A549 (cell line): ENCODE data around the gene TMEM107. TPM values are rescaled to one million over a fixed set of nuclear protein-coding genes. Genes with fewer than 3 reads are reported as not detected.
"Not testable (repeated sequence)": the region's sequence is repeated elsewhere in the genome, so short reads cannot be mapped to it uniquely, and the experiment has no call there.

ENCODE experiments used
- ATAC-seq, 2 experiments: fragments of 200-7000 bp in 1 of 2; fragments of >200 bp in 1 of 2; cut with Nextera tagmentation in 1 of 2; cut with Tn5 transposase in 1 of 2; 3 replicates each; pipeline versions ENCODE4 v1.8.0 to v1.9.1; 2018 to 2020; ENCODE audit warnings: mild to moderate bottlenecking in 1 of 2, moderate library complexity in 1 of 2
- CTCF ChIA-PET: fragments of 300-600 bp; sonication (Branson Sonifier 250); formaldehyde crosslinking; extraction: SDS; loops from one replicate; lab custom pipeline; 2021; ENCODE audit warnings: antibody characterized with exemption, inconsistent platforms; lab: Yijun Ruan, JAX
- POLR2A ChIA-PET: fragments of 350-600 bp; formaldehyde crosslinking; extraction: SDS; loops from one replicate; lab custom pipeline; 2021; ENCODE audit warnings: antibody characterized with exemption, inconsistent platforms; lab: Yijun Ruan, JAX
- DNase-seq, 2 experiments: peaks; one replicate each; pipeline versions ENCODE4 v3.0.0 to v3.0.0-alpha.2; 2011 to 2016; ENCODE audit warnings: low read depth in 1 of 2, low spot score in 1 of 2
- FAIRE-seq: peaks from 2 replicates; lab custom pipeline; 2011; peaks lifted over from hg19 to GRCh38; lab: Jason Lieb, UNC
- H3K27ac ChIP-seq, 2 experiments: fragments of >200 bp; sonication (Bioruptor Twin); formaldehyde crosslinking; 3 replicates each; pipeline ENCODE4 v1.5.1; 2016 to 2017
- H3K4me1 ChIP-seq: fragments of >200 bp; sonication (Bioruptor Twin); formaldehyde crosslinking; 3 replicates; pipeline ENCODE4 v1.6.1; 2016
- H3K4me2 ChIP-seq: fragments of >200 bp; sonication (Bioruptor Twin); formaldehyde crosslinking; 3 replicates; pipeline ENCODE4 v1.6.1; 2016
- H3K4me3 ChIP-seq: fragments of >200 bp; sonication (Bioruptor Twin); formaldehyde crosslinking; 3 replicates; pipeline ENCODE4 v1.5.1; 2016
- H3K9me3 ChIP-seq: fragments of >200 bp; sonication (Bioruptor Twin); formaldehyde crosslinking; 3 replicates; pipeline ENCODE4 v1.6.1; 2016
- EHF ChIP-seq: fragments of 250-450 bp; sonication (Bioruptor Pico); IDR thresholded peaks from 2 replicates; pipeline ENCODE4 v1.5.0; 2020; ENCODE audit warnings: mild to moderate bottlenecking
- JUN ChIP-seq, 2 experiments: fragments of >200 bp; sonication (Bioruptor Twin); formaldehyde crosslinking; IDR thresholded peaks; 2 replicates in 1 of 2; 3 replicates in 1 of 2; pipeline ENCODE4 v1.6.1; 2016 to 2017
- KDM1A ChIP-seq: fragments of 200-600 bp; sonication (generic); IDR thresholded peaks from 2 replicates; pipeline ENCODE4 v1.6.1; 2016; ENCODE audit warnings: low read depth, mild to moderate bottlenecking
- MAFK ChIP-seq: fragments of 450-650 bp; IDR thresholded peaks from 2 replicates; pipeline ENCODE4 v1.6.1; 2014; ENCODE audit not compliant: partially characterized antibody
- MAZ ChIP-seq: fragments of 150-350 bp; IDR thresholded peaks from 2 replicates; pipeline ENCODE4 v1.6.1; 2014; ENCODE audit warnings: antibody characterized with exemption, low read depth, low read length, borderline replicate concordance
- NPAS2 ChIP-seq: fragments of 250-450 bp; sonication (Bioruptor Pico); IDR thresholded peaks from 2 replicates; pipeline ENCODE4 v1.8.0; 2022; ENCODE audit warnings: mild to moderate bottlenecking, moderate library complexity, borderline replicate concordance
- POLR2A ChIP-seq: IDR thresholded peaks from 2 replicates; pipeline ENCODE4 v1.6.1; 2012; ENCODE audit warnings: mild to moderate bottlenecking, low read length
- RNF2 ChIP-seq: fragments of 200-600 bp; sonication (generic); IDR thresholded peaks from 2 replicates; pipeline ENCODE4 v1.6.1; 2016; ENCODE audit warnings: low read depth, mild to moderate bottlenecking, antibody characterized with exemption, moderate library complexity, borderline replicate concordance
- TFCP2L1 ChIP-seq: fragments of 250-450 bp; sonication (Bioruptor Pico); IDR thresholded peaks from 2 replicates; pipeline ENCODE4 v1.5.0; 2021; ENCODE audit warnings: mild to moderate bottlenecking
- ZNF302 ChIP-seq: fragments of 250-450 bp; sonication (Bioruptor Pico); IDR thresholded peaks from 2 replicates; pipeline ENCODE4 v1.9.0; 2021; ENCODE audit warnings: inconsistent platforms, mild to moderate bottlenecking, moderate library complexity
- ZSCAN20 ChIP-seq: fragments of 250-450 bp; sonication (Bioruptor Pico); IDR thresholded peaks from 2 replicates; pipeline ENCODE4 v1.8.0; 2022; ENCODE audit warnings: mild to moderate bottlenecking, moderate library complexity
- WGBS: methylation state at CpG from one replicate; pipeline ENCODE4 v1.1.6; 2017; ENCODE audit errors: missing lambda C conversion rate; 5-methylcytosine and 5-hydroxymethylcytosine counted together
- polyA plus RNA-seq, 4 experiments: library from polyadenylated mRNA; depleted of rRNA in 3 of 4; stranded (reverse); fragments of >200 nt; fragmentation: RNase III in 1 of 4; extraction: RNeasy Plus Mini Kit Qiagen cat#74134 plus additional on column Dnase treatment in 1 of 4; gene quantifications; 2 replicates in 3 of 4; 3 replicates in 1 of 4; pipeline ENCODE4 v1.2.3, GENCODE V29; 2011 to 2017
- TF ChIP-seq, protein P1 (sequence below): IDR thresholded peaks from 2 replicates; pipeline ENCODE4 v1.6.1; 2012

TMEM107 gene
- polyA plus RNA-seq, 2 of the 4 experiments (the other 2 are of a cell fraction): 17.0 to 22.8 TPM

GRCh38 chr17:8220783-8221662 lies 44.8 kb upstream of the TMEM107 start (continued):
- 0 out of 2 replicates have a peak, but pooled peaks have one; percentile 68 for TF ChIP-seq TFCP2L1
- peak; percentile 44 to 59; a peak in 3 of 5 replicates for TF ChIP-seq JUN (IDR thresholded peaks at IDR 0.05)
- 0 out of 2 replicates have a peak, but pooled peaks have one; percentile 43 for TF ChIP-seq ZSCAN20 (CRISPR knock-in tag)
- TF ChIP-seq ZNF302 (CRISPR knock-in tag): no peak
- TF ChIP-seq, protein P1, sequence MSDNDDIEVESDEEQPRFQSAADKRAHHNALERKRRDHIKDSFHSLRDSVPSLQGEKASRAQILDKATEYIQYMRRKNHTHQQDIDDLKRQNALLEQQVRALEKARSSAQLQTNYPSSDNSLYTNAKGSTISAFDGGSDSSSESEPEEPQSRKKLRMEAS: peak; percentile 55; the same call in 1 of the 2 replicates
- TF ChIP-seq MAZ: peak; percentile 59; the same call in 1 of the 2 replicates
- peak; percentile 33 for TF ChIP-seq POLR2A
- TF ChIP-seq, all 56 proteins: peak for 24

DNA sequence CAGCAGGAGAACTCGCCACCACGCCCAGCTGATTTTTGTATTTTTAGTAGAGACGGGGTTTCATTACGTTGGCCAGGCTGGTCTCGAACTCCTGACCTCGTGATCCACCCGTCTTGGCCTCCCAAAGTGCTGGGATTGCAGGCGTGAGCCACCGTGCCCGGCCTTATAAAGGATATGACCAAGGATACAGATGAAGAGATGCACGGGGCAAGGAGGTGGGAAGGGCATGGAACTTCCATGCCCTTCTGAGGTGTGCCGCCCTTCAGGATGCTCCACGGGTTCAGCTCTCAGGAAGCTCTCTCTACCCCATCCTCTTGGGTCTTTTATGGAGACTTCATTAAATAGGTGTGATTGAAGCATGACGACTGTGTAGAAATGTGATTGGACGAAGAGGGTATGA lies 37.8 kb upstream of the TMEM107 start:
- not testable (repeated sequence) for H3K9me3 ChIP-seq, FAIRE-seq, DNase-seq, ATAC-seq, H3K4me3 ChIP-seq, H3K4me2 ChIP-seq, H3K27ac ChIP-seq
- peaks cover 21% of the 10 kb centered on the region for H3K4me1 ChIP-seq
- CTCF ChIA-PET: interaction anchor here (0.7 to 17.8 kb wide), 4 partner anchors 12 to 96 kb away, joined by 3 to 164 read pairs (median 4); partner anchors contain the start of genes ALOXE3 and BORCS6
- 71% methylated on average over 15 of the region's 15 CpGs for WGBS
- POLR2A ChIA-PET: interaction anchor here (2.7 kb wide), 1 partner anchor 41 kb away, joined by 6 read pairs; no protein-coding TSS in a partner anchor

DNA sequence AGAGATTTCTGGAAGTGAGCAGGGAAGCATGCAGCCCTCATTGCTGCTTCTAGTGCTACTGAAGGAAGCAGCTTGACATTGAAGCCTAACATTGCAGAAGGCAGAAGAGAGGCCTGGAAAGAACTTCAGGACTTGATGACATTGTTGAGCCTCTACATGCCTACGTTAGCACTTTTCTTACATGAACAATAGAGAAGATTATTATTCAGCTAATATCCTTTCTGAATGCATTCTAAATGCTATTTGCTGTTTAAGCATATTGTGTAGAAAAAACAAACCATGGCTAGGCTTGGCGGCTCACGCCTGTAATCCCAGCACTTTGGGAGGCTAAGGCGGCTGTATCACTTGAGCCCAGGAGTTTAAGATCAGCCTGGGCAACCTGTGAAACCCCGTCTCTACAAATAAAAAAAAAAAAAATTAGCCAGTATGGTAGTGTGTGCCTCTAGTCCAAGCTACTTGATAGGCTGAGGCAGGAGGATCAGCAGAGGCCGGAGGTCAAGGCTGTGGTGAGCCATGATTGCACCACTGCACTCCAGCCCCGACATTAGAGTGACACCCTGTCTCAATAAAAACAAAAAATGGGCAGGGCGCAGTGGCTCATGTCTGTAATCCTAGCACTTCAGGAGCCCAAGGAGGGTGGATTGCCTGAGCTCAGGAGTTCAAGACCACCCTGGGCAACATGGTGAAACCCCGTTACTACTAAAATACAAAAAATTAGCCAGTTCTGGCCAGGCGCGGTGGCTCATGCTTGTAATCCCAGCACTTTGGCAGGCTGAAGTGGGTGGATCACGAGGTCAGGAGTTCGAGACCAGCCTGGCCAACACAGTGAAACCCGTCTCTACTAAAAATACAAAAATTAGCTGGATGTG lies 36.4 kb upstream of the TMEM107 start:
- ChIA-PET POLR2A (interaction anchor here (4.6 kb wide), 1 partner anchor 9 kb away, joined by 31 read pairs; no protein-coding TSS in a partner anchor), CTCF (interaction anchor here (1.1 to 17.8 kb wide), 5 partner anchors 8 to 94 kb away, joined by 4 to 164 read pairs (median 5); partner anchors contain the start of gene BORCS6)
- peaks cover 19% of the 10 kb centered on the region for H3K4me1 ChIP-seq
- no peaks in the 10 kb centered on the region for H3K9me3 ChIP-seq
- H3K27ac ChIP-seq: no peak overlapping the region
- no peak overlapping the region for H3K4me2 ChIP-seq
- ATAC-seq (no peak), DNase-seq (no peak), FAIRE-seq (peak; percentile 7)
- no peak overlapping the region for H3K4me3 ChIP-seq
- no peak for TF ChIP-seq KDM1A
- no peak for TF ChIP-seq NPAS2 (CRISPR knock-in tag)
- TF ChIP-seq MAFK: peak; percentile 37
- WGBS: 73% methylated on average over 14 of the region's 14 CpGs

DNA sequence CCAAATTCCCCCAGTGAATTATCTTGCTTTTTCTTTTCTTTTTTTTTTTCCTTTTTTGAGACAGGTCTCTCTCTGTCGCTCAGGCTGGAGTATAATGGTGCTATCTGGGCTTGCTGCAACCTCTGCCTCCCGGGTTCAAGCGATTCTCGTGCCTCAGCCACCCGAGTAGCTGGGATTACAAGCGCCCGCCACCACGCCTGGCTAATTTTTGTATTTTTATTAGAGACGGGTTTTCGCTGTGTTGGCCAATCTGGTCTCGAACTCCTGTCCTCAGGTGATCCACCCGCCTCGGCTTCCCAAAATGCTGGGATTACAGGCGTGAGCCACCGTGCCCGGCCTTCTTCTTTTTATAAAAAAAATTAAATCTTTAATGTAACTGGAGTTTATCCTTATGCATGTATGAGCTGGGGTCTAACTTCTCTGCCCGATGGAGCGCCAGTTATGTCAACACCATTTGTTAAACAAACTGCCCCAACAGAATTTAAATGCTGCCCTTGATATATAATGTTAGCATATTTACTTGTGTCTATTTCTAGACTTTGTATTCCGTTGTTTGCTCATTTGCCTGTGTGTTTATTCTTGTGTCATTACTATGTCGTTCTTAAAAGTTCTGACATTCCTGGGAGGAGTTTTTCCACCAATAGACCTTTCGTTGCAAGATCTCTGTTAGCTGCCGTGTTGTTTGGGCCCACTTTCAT lies 34.7 kb upstream of the TMEM107 start:
- peak in 1 of 2 experiments; percentile 25; a peak in 3 of 6 replicates for ATAC-seq
- Histone ChIP-seq H3K4me2 (peak overlapping the region; percentile 80), H3K27ac (peak overlapping the region; percentile 78 to 89), H3K4me1 (peaks cover 19% of the 10 kb centered on the region), H3K9me3 (no peaks in the 10 kb centered on the region), H3K4me3 (peak overlapping the region; percentile 64)
- no peak for FAIRE-seq
- TF ChIP-seq EHF (CRISPR knock-in tag) (0 out of 2 replicates have a peak, but pooled peaks have one; percentile 57), RNF2 (no peak)
- DNase-seq: no peak
- WGBS: 23% methylated on average over 22 of the region's 22 CpGs
- ChIA-PET CTCF (interaction anchor here (0.6 to 17.8 kb wide), 11 partner anchors 9 to 930 kb away, joined by 3 to 164 read pairs (median 4); partner anchors contain the start of gene BORCS6), POLR2A (interaction anchor here (0.6 to 4.6 kb wide), 11 partner anchors 11 to 91 kb away, joined by 3 to 31 read pairs (median 5); partner anchors contain the start of gene SLC25A35)
